ENCODE results near the gene SMCO2. TPM values are rescaled to one million over a fixed set of nuclear protein-coding genes. Genes with fewer than 3 reads are reported as not detected.

The SMCO2 gene
- polyA plus RNA-seq, 4 donors: 0.28 to 0.34 TPM; not detected in 2

DNA sequence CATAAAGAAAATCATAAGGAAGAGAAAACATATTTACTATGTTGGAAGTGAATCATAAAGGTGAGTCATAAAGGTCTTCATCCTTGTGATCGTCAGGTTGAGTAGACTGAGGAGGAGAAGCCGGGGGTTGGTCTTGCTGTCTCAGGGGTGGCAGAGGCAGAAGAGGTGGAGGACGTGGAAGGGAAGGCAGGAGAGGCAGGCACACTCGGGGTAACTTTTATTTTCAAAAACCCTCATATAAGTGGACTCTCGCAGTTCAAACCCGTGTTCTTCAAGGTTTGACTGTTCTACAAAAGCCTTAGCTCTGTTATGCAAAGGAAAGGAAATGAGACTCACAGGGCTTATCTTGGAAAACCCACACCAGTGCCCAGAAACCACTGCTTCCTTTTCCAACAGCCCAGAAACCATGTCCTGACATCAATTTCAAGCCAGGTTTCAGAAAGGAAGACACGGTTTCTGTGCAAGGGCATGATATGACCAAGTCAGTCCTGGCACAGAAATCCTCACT is 14.0 kb downstream of the SMCO2 start:
- Histone ChIP-seq H3K4me1 (ENCODE audit: control insufficient read depth in 3 of 3, insufficient read depth in 2 of 3, low read depth in 1 of 3, low read length in 2 of 3) (no peaks in the 10 kb centered on the region), H3K27me3 (ENCODE audit: control insufficient read depth in 3 of 3, insufficient read depth in 3 of 3, low read length in 3 of 3) (no peaks in the 10 kb centered on the region), H3K27ac (ENCODE audit: low read depth in 1 of 3, low read length in 2 of 3) (no peak overlapping the region), H3K9me3 (ENCODE audit: control insufficient read depth in 2 of 2, insufficient read depth in 1 of 2, low read depth in 1 of 2, low read length in 1 of 2) (no peaks in the 10 kb centered on the region), H3K4me3 (ENCODE audit: low read depth in 1 of 3, low read length in 3 of 3) (no peak overlapping the region), H3K36me3 (ENCODE audit: control insufficient read depth in 3 of 3, insufficient read depth in 2 of 3, low read depth in 1 of 3, low read length in 3 of 3) (no peaks in the 10 kb centered on the region)
- FAIRE-seq: no peak
- WGBS, 3 donors: 41 to 52% (median 44%) methylated on average over 7 of the region's 7 CpGs
- peak in 1 of 2 donors; percentile 12 for DNase-seq

DNA sequence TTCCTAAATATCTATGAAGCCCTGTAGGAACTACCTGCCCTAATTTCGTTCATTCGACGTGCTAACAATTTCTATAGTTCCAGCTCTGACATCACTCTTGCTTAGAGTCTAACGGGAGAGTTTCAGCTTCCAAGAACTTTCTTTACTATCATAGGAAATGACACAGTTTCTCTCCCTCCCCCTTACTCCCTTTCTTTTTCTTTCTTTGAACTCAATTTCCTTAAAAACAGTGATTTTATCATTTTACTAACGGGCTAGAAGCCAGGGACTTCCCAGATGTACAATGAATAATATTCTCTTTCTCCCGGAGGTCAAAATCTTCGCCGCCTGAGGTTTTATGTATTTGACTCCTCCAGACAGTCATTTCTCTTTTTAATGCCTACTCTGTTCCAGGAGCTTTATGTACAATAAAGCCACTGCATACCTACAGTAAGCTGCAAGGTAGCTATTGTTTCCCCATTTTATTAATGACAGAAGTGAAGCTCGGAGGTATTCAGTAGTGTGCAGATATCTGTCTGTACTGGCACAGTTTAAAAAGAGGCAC is 15.7 kb downstream of the SMCO2 start:
- no peak overlapping the region for H3K27ac ChIP-seq (ENCODE audit: low read depth in 1 of 3, low read length in 2 of 3)

DNA sequence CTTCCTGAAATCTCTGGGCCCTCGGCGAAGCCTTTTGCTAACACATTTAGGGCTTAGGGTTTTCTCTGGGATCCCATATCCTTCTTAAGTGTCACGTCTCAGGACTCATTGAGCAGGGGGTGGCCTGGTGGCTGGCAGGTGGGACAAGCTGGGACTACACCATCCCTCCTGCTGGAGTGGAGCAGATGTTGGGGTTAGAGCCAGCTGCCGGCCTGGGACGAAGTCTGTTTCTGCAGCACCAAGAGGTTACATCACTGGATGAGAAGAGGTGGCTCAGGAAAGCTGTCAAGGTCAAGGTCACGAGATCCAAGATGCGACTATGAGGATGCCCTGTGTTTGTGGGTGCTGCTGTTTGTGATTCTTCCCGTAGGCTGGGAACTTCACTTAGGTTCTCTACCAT is 16.3 kb downstream of the SMCO2 start:
- 78 to 80% (median 78%) methylated on average over 8 of the region's 8 CpGs for WGBS, 3 donors
- no peak overlapping the region for H3K27ac ChIP-seq (ENCODE audit: low read depth in 1 of 3, low read length in 2 of 3)

More for the DNA sequence above, 15.7 kb downstream of the SMCO2 start:
- Histone ChIP-seq H3K27me3 (ENCODE audit: control insufficient read depth in 3 of 3, insufficient read depth in 3 of 3, low read length in 3 of 3) (no peaks in the 10 kb centered on the region), H3K4me3 (ENCODE audit: low read depth in 1 of 3, low read length in 3 of 3) (no peak overlapping the region), H3K9me3 (ENCODE audit: control insufficient read depth in 2 of 2, insufficient read depth in 1 of 2, low read depth in 1 of 2, low read length in 1 of 2) (no peaks in the 10 kb centered on the region), H3K4me1 (ENCODE audit: control insufficient read depth in 3 of 3, insufficient read depth in 2 of 3, low read depth in 1 of 3, low read length in 2 of 3) (no peaks in the 10 kb centered on the region), H3K36me3 (ENCODE audit: control insufficient read depth in 3 of 3, insufficient read depth in 2 of 3, low read depth in 1 of 3, low read length in 3 of 3) (no peaks in the 10 kb centered on the region)
- FAIRE-seq (no peak), DNase-seq (no peak)
- 43 to 72% (median 52%) methylated on average over 9 of the region's 9 CpGs for WGBS, 3 donors

DNA sequence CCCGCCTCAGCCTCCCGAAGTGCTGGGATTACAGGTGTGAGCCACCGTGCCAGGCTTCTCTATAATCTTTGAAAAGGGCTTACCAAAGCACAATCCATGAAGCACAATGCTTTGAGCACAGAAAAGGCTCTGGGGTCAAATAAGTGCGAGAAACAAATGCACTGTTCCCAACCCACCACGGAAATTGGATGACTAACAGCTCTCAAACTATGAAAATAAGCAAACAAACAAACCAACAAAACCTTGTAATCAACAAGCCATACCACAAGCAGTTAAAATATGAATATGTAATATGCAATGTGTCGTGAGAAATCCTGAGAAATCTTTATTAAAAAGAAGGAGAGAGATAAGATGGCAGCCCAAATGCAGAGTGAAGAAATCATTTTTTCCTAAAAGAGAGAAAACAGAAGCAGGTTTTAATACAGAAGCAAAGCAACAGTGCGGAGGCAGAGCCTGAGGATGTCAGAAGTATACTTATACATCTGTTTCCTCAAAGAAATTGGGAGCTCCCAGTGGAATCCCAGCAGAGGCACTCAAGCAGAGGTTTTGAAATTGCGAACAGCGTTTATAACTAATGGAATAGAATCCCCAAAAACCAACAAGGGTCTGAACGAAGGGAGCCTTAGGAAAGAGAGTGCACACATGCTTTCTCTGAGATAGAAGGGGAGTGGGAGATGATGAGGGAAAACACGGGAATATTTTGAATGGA is 17.1 kb downstream of the SMCO2 start:
- H3K36me3 ChIP-seq (ENCODE audit: control insufficient read depth in 3 of 3, insufficient read depth in 2 of 3, low read depth in 1 of 3, low read length in 3 of 3): no peaks in the 10 kb centered on the region
- H3K4me1 ChIP-seq (ENCODE audit: control insufficient read depth in 3 of 3, insufficient read depth in 2 of 3, low read depth in 1 of 3, low read length in 2 of 3): no peaks in the 10 kb centered on the region
- no peak overlapping the region for H3K27ac ChIP-seq (ENCODE audit: low read depth in 1 of 3, low read length in 2 of 3)
- 76 to 82% (median 80%) methylated on average over 11 of the region's 11 CpGs for WGBS, 3 donors
- DNase-seq: no peak
- H3K9me3 ChIP-seq (ENCODE audit: control insufficient read depth in 2 of 2, insufficient read depth in 1 of 2, low read depth in 1 of 2, low read length in 1 of 2): no peaks in the 10 kb centered on the region
- H3K27me3 ChIP-seq (ENCODE audit: control insufficient read depth in 3 of 3, insufficient read depth in 3 of 3, low read length in 3 of 3): no peaks in the 10 kb centered on the region
- H3K4me3 ChIP-seq (ENCODE audit: low read depth in 1 of 3, low read length in 3 of 3): no peak overlapping the region
- no peak for FAIRE-seq

More for the DNA sequence above, 16.3 kb downstream of the SMCO2 start:
- Histone ChIP-seq H3K9me3 (ENCODE audit: control insufficient read depth in 2 of 2, insufficient read depth in 1 of 2, low read depth in 1 of 2, low read length in 1 of 2) (no peaks in the 10 kb centered on the region), H3K27me3 (ENCODE audit: control insufficient read depth in 3 of 3, insufficient read depth in 3 of 3, low read length in 3 of 3) (no peaks in the 10 kb centered on the region), H3K36me3 (ENCODE audit: control insufficient read depth in 3 of 3, insufficient read depth in 2 of 3, low read depth in 1 of 3, low read length in 3 of 3) (no peaks in the 10 kb centered on the region), H3K4me1 (ENCODE audit: control insufficient read depth in 3 of 3, insufficient read depth in 2 of 3, low read depth in 1 of 3, low read length in 2 of 3) (no peaks in the 10 kb centered on the region), H3K4me3 (ENCODE audit: low read depth in 1 of 3, low read length in 3 of 3) (no peak overlapping the region)
- FAIRE-seq: no peak
- no peak for DNase-seq

GRCh38 chr12:27464220-27464554 is 17.7 kb downstream of the SMCO2 start:
- FAIRE-seq (no peak), DNase-seq (no peak)
- no peaks in the 10 kb centered on the region for H3K9me3 ChIP-seq (ENCODE audit: control insufficient read depth in 2 of 2, insufficient read depth in 1 of 2, low read depth in 1 of 2, low read length in 1 of 2)
- H3K27ac ChIP-seq (ENCODE audit: low read depth in 1 of 3, low read length in 2 of 3): no peak overlapping the region
- no peaks in the 10 kb centered on the region for H3K4me1 ChIP-seq (ENCODE audit: control insufficient read depth in 3 of 3, insufficient read depth in 2 of 3, low read depth in 1 of 3, low read length in 2 of 3)
- H3K4me3 ChIP-seq (ENCODE audit: low read depth in 1 of 3, low read length in 3 of 3): no peak overlapping the region
- H3K36me3 ChIP-seq (ENCODE audit: control insufficient read depth in 3 of 3, insufficient read depth in 2 of 3, low read depth in 1 of 3, low read length in 3 of 3): no peaks in the 10 kb centered on the region
- no peaks in the 10 kb centered on the region for H3K27me3 ChIP-seq (ENCODE audit: control insufficient read depth in 3 of 3, insufficient read depth in 3 of 3, low read length in 3 of 3)
- WGBS, 3 donors: 62 to 89% (median 73%) methylated on average over 5 of the region's 5 CpGs

- H3K27me3 ChIP-seq (ENCODE audit: control insufficient read depth in 3 of 3, insufficient read depth in 3 of 3, low read length in 3 of 3): no peaks in the 10 kb centered on the region
- WGBS, 3 donors: 74 to 84% (median 74%) methylated on average over 3 of the region's 3 CpGs
- H3K9me3 ChIP-seq (ENCODE audit: control insufficient read depth in 2 of 2, insufficient read depth in 1 of 2, low read depth in 1 of 2, low read length in 1 of 2): no peaks in the 10 kb centered on the region
- DNase-seq (no peak), FAIRE-seq (no peak)
- no peak overlapping the region for H3K27ac ChIP-seq (ENCODE audit: low read depth in 1 of 3, low read length in 2 of 3)
- no peaks in the 10 kb centered on the region for H3K36me3 ChIP-seq (ENCODE audit: control insufficient read depth in 3 of 3, insufficient read depth in 2 of 3, low read depth in 1 of 3, low read length in 3 of 3)
- peaks cover 0 to 3% (median 0%) of the 10 kb centered on the region in 3 donors for H3K4me1 ChIP-seq (ENCODE audit: control insufficient read depth in 3 of 3, insufficient read depth in 2 of 3, low read depth in 1 of 3, low read length in 2 of 3)
- H3K4me3 ChIP-seq (ENCODE audit: low read depth in 1 of 3, low read length in 3 of 3): no peak overlapping the region
Observed at GRCh38 chr12:27467641-27468040, 21.1 kb downstream of the SMCO2 start.

- Histone ChIP-seq H3K36me3 (ENCODE audit: control insufficient read depth in 3 of 3, insufficient read depth in 2 of 3, low read depth in 1 of 3, low read length in 3 of 3) (no peaks in the 10 kb centered on the region), H3K4me3 (ENCODE audit: low read depth in 1 of 3, low read length in 3 of 3) (no peak overlapping the region), H3K27ac (ENCODE audit: low read depth in 1 of 3, low read length in 2 of 3) (no peak overlapping the region), H3K4me1 (ENCODE audit: control insufficient read depth in 3 of 3, insufficient read depth in 2 of 3, low read depth in 1 of 3, low read length in 2 of 3) (peaks cover 0 to 3% (median 0%) of the 10 kb centered on the region in 3 donors), H3K27me3 (ENCODE audit: control insufficient read depth in 3 of 3, insufficient read depth in 3 of 3, low read length in 3 of 3) (no peaks in the 10 kb centered on the region), H3K9me3 (ENCODE audit: control insufficient read depth in 2 of 2, insufficient read depth in 1 of 2, low read depth in 1 of 2, low read length in 1 of 2) (no peaks in the 10 kb centered on the region)
- WGBS, 3 donors: 23 to 68% (median 46%) methylated on average over 2 of the region's 2 CpGs
- FAIRE-seq: no peak
- DNase-seq: peak in 1 of 2 donors; percentile 2
Observed at GRCh38 chr12:27468241-27468640, 21.7 kb downstream of the SMCO2 start.

DNA sequence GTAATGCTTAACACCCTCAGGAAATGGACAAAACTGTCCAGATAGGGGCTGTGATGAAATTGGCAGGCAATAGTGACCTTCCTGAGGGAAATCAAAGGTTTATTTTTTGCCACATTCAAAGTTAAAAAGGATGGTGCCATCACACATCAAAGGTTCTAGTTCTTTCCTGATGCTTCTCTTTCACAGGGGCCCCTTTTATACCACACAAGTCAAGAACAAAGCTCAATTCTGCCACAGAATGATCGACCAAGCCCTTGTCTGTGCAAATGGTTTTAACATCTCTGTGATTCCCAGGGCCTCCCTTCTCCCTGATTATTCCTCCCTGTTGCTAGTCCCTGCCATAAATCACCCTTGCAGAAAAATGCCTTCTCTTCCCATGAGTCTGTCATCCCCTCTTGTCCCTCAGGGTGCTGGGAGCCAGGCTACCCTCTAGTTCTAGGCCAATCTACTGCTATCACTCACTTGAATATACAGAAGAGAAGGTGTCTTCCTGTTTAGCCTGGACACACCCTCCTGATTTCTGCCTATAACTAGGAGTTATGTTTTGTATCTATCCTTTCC is 22.7 kb downstream of the SMCO2 start:
- no peak for FAIRE-seq
- H3K27ac ChIP-seq (ENCODE audit: low read depth in 1 of 3, low read length in 2 of 3): no peak overlapping the region
- no peaks in the 10 kb centered on the region for H3K9me3 ChIP-seq (ENCODE audit: control insufficient read depth in 2 of 2, insufficient read depth in 1 of 2, low read depth in 1 of 2, low read length in 1 of 2)
- 36 to 42% (median 37%) methylated on average over 1 of the region's 1 CpG for WGBS, 3 donors
- no peaks in the 10 kb centered on the region for H3K36me3 ChIP-seq (ENCODE audit: control insufficient read depth in 3 of 3, insufficient read depth in 2 of 3, low read depth in 1 of 3, low read length in 3 of 3)
- H3K4me3 ChIP-seq (ENCODE audit: low read depth in 1 of 3, low read length in 3 of 3): no peak overlapping the region
- no peaks in the 10 kb centered on the region for H3K27me3 ChIP-seq (ENCODE audit: control insufficient read depth in 3 of 3, insufficient read depth in 3 of 3, low read length in 3 of 3)
- H3K4me1 ChIP-seq (ENCODE audit: control insufficient read depth in 3 of 3, insufficient read depth in 2 of 3, low read depth in 1 of 3, low read length in 2 of 3): peaks cover 0 to 3% (median 0%) of the 10 kb centered on the region in 3 donors
- no peak for DNase-seq

Data from small intestine (tissue), 7 donors.